Measurements from ENCODE around the gene VPS11.

The VPS11 gene

GRCh38 chr11:119067371-119068222 lies at the start of gene VPS11:
VPS11 (plus strand) TSS chr11:119067818; CDS start chr11:119067824, 6 bp downstream.
- peak; percentile 91 for DNase-seq (ENCODE audit: low read depth)
- TF ChIP-seq, protein P1, sequence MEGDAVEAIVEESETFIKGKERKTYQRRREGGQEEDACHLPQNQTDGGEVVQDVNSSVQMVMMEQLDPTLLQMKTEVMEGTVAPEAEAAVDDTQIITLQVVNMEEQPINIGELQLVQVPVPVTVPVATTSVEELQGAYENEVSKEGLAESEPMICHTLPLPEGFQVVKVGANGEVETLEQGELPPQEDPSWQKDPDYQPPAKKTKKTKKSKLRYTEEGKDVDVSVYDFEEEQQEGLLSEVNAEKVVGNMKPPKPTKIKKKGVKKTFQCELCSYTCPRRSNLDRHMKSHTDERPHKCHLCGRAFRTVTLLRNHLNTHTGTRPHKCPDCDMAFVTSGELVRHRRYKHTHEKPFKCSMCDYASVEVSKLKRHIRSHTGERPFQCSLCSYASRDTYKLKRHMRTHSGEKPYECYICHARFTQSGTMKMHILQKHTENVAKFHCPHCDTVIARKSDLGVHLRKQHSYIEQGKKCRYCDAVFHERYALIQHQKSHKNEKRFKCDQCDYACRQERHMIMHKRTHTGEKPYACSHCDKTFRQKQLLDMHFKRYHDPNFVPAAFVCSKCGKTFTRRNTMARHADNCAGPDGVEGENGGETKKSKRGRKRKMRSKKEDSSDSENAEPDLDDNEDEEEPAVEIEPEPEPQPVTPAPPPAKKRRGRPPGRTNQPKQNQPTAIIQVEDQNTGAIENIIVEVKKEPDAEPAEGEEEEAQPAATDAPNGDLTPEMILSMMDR (IDR thresholded peaks at IDR 0.05; ENCODE audit: low read depth, low read length, missing control alignments), result no peak
- H3K4me3 ChIP-seq (ENCODE audit: low read depth, low read length), result peak within 1 kb of the TSS; percentile 58

DNA sequence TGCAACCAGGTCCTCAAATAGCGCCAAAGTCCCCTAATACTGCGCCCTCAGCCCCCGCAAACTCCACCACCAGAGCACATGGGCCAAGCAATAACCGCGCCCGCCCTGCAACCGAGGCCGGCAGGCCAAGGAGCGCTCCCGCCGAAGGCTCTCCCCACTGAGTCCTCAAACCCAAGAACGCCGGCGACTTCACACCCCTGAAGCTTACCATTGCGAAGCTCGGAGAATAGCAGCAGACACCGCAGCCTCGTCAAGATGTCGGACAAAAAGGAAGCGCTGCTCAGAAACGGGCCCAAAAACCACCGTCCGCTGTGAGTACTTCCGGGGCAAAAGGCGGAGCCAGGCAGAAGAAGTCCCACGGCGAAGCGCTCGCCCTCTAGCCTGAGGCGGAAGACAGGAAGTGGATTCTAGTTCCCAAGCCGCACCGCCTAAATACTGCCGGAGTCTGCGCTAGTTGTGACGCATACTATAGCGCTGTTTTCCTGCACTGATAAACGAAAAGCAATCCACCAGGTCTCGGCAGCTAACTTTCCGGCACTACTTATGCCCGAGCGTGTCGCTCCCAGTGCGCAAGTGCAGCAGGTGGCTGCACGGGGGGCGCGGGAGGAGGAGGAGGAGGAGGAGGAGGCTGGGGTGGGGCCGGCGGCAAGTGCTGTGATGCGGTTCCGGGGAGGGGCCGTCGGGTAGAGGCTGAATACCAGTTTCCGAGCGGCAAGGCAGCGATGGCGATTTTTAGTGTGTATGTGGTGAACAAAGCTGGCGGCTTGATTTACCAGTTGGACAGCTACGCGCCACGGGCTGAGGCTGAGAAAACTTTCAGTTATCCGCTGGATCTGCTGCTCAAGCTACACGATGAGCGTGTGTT lies 49.3 kb upstream of the VPS11 start, which contains the start of the genes RPS25 and TRAPPC4:
RPS25 (minus strand) TSS at position 270 of the 865 bp plus-strand sequence; CDS start at position 211, 59 bp downstream.
TRAPPC4 (plus strand) TSS at position 693 of the 865 bp plus-strand sequence; CDS start at position 723, 30 bp downstream.
- peak; percentile 91 for DNase-seq (ENCODE audit: low read depth)
- peak within 1 kb of the TSS; percentile 91 for H3K4me3 ChIP-seq (ENCODE audit: low read depth, low read length)
- TF ChIP-seq, protein P1 (IDR thresholded peaks at IDR 0.05; ENCODE audit: low read depth, low read length, missing control alignments), result no peak

- TF ChIP-seq, protein P1 (IDR thresholded peaks at IDR 0.05; ENCODE audit: low read depth, low read length, missing control alignments), result no peak
- H3K4me3 ChIP-seq (ENCODE audit: low read depth, low read length), result peak overlapping the region; percentile 91
- no peak for DNase-seq (ENCODE audit: low read depth)
Measured at GRCh38 chr11:119019996-119020395, 47.6 kb upstream of the VPS11 start.

DNA sequence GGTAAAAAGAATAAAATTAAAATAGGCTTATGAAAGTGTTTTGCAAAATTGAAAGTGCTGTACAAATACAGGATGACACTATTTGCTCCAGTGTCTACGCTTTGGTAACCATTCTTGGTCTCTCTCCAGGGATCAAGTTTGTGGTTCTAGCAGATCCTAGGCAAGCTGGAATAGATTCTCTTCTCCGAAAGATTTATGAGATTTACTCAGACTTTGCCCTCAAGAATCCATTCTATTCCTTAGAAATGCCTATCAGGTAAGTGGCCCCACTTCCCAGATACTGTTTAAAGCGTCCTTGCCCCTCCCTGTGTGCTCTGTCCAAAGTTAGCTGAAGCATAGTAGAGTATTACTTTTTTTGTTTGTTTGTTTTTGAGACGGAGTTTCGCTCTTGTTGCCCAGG lies 46.0 kb upstream of the VPS11 start:
- DNase-seq (ENCODE audit: low read depth), result no peak
- H3K4me3 ChIP-seq (ENCODE audit: low read depth, low read length), result no peak overlapping the region
- TF ChIP-seq, protein P1 (IDR thresholded peaks at IDR 0.05; ENCODE audit: low read depth, low read length, missing control alignments), result no peak

DNA sequence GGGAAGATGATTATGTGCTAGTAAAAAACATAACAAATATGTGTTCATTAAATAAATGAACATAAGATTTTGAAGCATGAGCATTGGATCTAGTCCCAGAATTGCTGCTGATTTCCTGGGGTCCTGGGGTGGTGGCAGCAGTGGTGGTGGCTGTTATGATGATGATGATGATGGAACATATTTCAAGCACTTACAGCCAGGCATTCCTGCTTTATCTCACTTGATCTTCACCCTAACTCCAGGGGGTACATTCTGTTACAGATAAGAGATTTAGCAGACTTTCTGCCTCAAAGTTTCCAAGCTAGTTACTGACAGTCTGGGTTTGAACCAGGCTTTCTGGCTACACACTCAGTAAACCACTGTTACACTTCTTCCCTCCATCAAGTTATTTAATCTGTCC lies 43.9 kb upstream of the VPS11 start:
- H3K4me3 ChIP-seq (ENCODE audit: low read depth, low read length), result no peak overlapping the region
- TF ChIP-seq, protein P1 (IDR thresholded peaks at IDR 0.05; ENCODE audit: low read depth, low read length, missing control alignments), result no peak
- DNase-seq (ENCODE audit: low read depth), result no peak

- TF ChIP-seq, protein P1 (IDR thresholded peaks at IDR 0.05; ENCODE audit: low read depth, low read length, missing control alignments), result no peak
- DNase-seq (ENCODE audit: low read depth), result no peak
- no peak overlapping the region for H3K4me3 ChIP-seq (ENCODE audit: low read depth, low read length)
Measured at GRCh38 chr11:119024430-119025098, 43.1 kb upstream of the VPS11 start.

Measured in GM12864 (cell line).